ENCODE measurements around the gene KRTAP4-6.

DNA sequence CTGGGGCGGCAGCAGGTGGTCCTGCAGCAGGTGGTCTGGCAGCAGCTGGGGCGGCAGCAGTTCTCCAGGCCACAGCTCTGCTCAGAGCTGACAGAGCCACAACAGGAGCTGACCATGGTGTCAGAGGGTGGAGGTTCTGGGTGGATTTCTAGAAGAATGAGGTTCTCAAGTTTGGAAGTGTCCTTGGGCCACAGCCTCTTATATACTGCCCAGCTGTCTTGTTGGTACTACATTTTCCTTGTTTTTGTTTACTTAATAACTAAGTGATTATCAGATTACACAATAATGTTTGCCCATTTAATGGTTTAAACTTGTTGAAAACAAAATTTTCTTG is 9.3 kb upstream of the KRTAP4-6 start, which contains the start of gene KRTAP4-5:
- TF ChIP-seq EP300 (IDR thresholded peaks at IDR 0.05) (no peak), CTCF (IDR thresholded peaks at IDR 0.05) (no peak), POLR2A (IDR thresholded peaks at IDR 0.05) (no peak)

All from ovary (tissue), 3 donors.